ENCODE data around the gene HOXA7.

The HOXA7 gene

DNA sequence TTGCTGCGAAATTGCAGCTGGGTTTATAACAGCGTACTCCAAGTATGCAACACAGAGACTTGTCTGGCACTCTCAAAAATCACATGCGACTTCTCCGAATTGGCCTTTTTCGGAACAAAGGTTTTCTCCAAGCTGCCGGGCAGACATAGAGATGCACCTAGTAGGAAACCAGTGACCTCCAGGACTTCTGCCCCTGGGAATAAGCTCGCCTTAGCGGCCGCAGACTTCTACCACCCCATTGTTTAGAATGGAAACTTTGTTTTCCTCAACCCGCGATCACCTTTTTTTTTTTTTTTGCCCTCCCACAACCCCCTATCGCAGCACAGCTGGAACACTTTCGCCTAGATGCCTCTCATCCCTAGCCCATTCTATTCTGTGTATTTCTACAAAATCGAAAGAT lies 22.6 kb upstream of the HOXA7 start:
- no peaks in the 10 kb centered on the region for H3K9me3 ChIP-seq (ENCODE audit: insufficient read depth, low read length, severe bottlenecking)
- H3K27me3 ChIP-seq (ENCODE audit: insufficient read depth, low read length, poor library complexity): peaks cover 3% of the 10 kb centered on the region
- ATAC-seq (ENCODE audit: insufficient read depth, low read depth) (no peak), DNase-seq (no peak)
- no peak for TF ChIP-seq EZH2 (IDR thresholded peaks at IDR 0.05; ENCODE audit: borderline replicate concordance, low read depth, low read length, severe bottlenecking)
- TF ChIP-seq, protein P1, sequence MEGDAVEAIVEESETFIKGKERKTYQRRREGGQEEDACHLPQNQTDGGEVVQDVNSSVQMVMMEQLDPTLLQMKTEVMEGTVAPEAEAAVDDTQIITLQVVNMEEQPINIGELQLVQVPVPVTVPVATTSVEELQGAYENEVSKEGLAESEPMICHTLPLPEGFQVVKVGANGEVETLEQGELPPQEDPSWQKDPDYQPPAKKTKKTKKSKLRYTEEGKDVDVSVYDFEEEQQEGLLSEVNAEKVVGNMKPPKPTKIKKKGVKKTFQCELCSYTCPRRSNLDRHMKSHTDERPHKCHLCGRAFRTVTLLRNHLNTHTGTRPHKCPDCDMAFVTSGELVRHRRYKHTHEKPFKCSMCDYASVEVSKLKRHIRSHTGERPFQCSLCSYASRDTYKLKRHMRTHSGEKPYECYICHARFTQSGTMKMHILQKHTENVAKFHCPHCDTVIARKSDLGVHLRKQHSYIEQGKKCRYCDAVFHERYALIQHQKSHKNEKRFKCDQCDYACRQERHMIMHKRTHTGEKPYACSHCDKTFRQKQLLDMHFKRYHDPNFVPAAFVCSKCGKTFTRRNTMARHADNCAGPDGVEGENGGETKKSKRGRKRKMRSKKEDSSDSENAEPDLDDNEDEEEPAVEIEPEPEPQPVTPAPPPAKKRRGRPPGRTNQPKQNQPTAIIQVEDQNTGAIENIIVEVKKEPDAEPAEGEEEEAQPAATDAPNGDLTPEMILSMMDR (IDR thresholded peaks at IDR 0.05; ENCODE audit: borderline replicate concordance, extremely low read depth, low read length, poor library complexity, severe bottlenecking): no peak
- no peak overlapping the region for H3K27ac ChIP-seq (ENCODE audit: low read length)
- no peak overlapping the region for H3K4me2 ChIP-seq (ENCODE audit: insufficient read depth, low read length)
- H3K4me1 ChIP-seq (ENCODE audit: insufficient read depth, low read length): no peaks in the 10 kb centered on the region
- no peak overlapping the region for H3K9ac ChIP-seq (ENCODE audit: low read depth, low read length)
- no peaks in the 10 kb centered on the region for H3K36me3 ChIP-seq (ENCODE audit: insufficient read depth, low read length)
- no peaks in the 10 kb centered on the region for H3K79me2 ChIP-seq (ENCODE audit: insufficient read depth, low read length)
- H4K20me1 ChIP-seq (ENCODE audit: insufficient read depth, low read length): no peaks in the 10 kb centered on the region
- H3K4me3 ChIP-seq (ENCODE audit: low read depth in 1 of 2, low read length in 2 of 2): no peak overlapping the region
- no peak overlapping the region for H2AFZ ChIP-seq (ENCODE audit: low read depth, low read length)

DNA sequence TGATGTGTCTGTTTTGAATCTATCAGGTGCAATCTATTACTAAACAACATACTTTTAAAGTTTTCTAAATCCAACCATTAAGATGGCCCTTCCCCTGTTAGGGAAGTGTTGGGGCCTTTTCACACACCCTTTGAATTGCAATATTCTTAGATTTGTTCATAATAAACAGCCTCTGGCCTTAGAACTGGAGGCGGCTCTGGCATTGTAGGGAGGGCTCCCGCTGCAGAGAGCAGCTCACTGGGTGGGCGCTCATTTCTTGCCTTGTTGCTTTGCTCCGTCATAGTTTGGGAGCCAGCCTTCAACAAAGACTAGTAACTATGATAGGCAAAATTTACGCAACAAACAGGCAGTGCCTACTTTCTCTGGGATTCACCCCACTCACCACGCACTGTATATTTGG lies 21.9 kb upstream of the HOXA7 start:
- TF ChIP-seq, protein P1 (IDR thresholded peaks at IDR 0.05; ENCODE audit: borderline replicate concordance, extremely low read depth, low read length, poor library complexity, severe bottlenecking): no peak
- no peak for TF ChIP-seq EZH2 (IDR thresholded peaks at IDR 0.05; ENCODE audit: borderline replicate concordance, low read depth, low read length, severe bottlenecking)
- no peak for ATAC-seq (ENCODE audit: insufficient read depth, low read depth)
- peaks cover 3% of the 10 kb centered on the region for H3K27me3 ChIP-seq (ENCODE audit: insufficient read depth, low read length, poor library complexity)
- H4K20me1 ChIP-seq (ENCODE audit: insufficient read depth, low read length): no peaks in the 10 kb centered on the region
- H3K79me2 ChIP-seq (ENCODE audit: insufficient read depth, low read length): no peaks in the 10 kb centered on the region
- H3K36me3 ChIP-seq (ENCODE audit: insufficient read depth, low read length): no peaks in the 10 kb centered on the region
- no peaks in the 10 kb centered on the region for H3K4me1 ChIP-seq (ENCODE audit: insufficient read depth, low read length)
- no peak overlapping the region for H3K27ac ChIP-seq (ENCODE audit: low read length)
- H3K9ac ChIP-seq (ENCODE audit: low read depth, low read length): no peak overlapping the region
- DNase-seq: no peak
- H3K4me3 ChIP-seq (ENCODE audit: low read depth in 1 of 2, low read length in 2 of 2): no peak overlapping the region
- H3K9me3 ChIP-seq (ENCODE audit: insufficient read depth, low read length, severe bottlenecking): no peaks in the 10 kb centered on the region
- no peak overlapping the region for H3K4me2 ChIP-seq (ENCODE audit: insufficient read depth, low read length)
- no peak overlapping the region for H2AFZ ChIP-seq (ENCODE audit: low read depth, low read length)

DNA sequence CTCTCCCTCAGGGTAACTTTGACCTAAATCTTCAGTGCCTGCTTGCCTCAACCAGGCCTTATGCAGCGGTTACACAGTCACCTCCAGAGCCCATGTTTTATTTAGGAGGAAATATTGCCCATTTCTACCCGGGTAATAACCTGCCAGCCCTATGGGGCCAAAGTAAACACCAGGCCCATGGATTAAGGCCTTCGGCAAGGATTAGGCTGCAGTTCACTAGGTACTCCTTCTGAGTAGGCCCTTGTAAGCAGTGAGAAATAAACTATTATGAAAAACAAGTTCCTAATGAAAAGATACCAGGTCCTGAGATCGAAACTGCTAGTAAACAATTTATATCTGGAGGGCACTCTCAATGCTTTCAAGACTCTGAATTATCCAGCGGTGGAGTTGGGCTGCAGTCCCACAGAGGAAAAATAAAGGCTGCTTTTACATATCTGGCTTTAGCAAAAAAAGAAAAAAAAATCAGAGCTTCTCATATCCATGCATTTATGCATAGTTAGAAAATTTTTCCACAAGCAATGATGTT lies 21.4 kb upstream of the HOXA7 start:
- Histone ChIP-seq H3K4me3 (ENCODE audit: low read depth in 1 of 2, low read length in 2 of 2) (no peak overlapping the region), H3K27ac (ENCODE audit: low read length) (no peak overlapping the region), H4K20me1 (ENCODE audit: insufficient read depth, low read length) (no peaks in the 10 kb centered on the region), H2AFZ (ENCODE audit: low read depth, low read length) (no peak overlapping the region), H3K9me3 (ENCODE audit: insufficient read depth, low read length, severe bottlenecking) (no peaks in the 10 kb centered on the region), H3K27me3 (ENCODE audit: insufficient read depth, low read length, poor library complexity) (peaks cover 3% of the 10 kb centered on the region), H3K4me1 (ENCODE audit: insufficient read depth, low read length) (no peaks in the 10 kb centered on the region), H3K36me3 (ENCODE audit: insufficient read depth, low read length) (no peaks in the 10 kb centered on the region), H3K9ac (ENCODE audit: low read depth, low read length) (no peak overlapping the region), H3K79me2 (ENCODE audit: insufficient read depth, low read length) (no peaks in the 10 kb centered on the region), H3K4me2 (ENCODE audit: insufficient read depth, low read length) (no peak overlapping the region)
- TF ChIP-seq, protein P1 (IDR thresholded peaks at IDR 0.05; ENCODE audit: borderline replicate concordance, extremely low read depth, low read length, poor library complexity, severe bottlenecking): no peak
- no peak for TF ChIP-seq EZH2 (IDR thresholded peaks at IDR 0.05; ENCODE audit: borderline replicate concordance, low read depth, low read length, severe bottlenecking)
- ATAC-seq (ENCODE audit: insufficient read depth, low read depth): no peak
- no peak for DNase-seq
